Lower lobe of right lung (tissue), 2 donors: ENCODE measurements around the gene CYBA. TPM values are rescaled to one million over a fixed set of nuclear protein-coding genes. Genes with fewer than 3 reads are reported as not detected.

Experiments used
- ATAC-seq, 2 donors: fragments of 200-7000 bp; cut with Tn5 transposase; one replicate each; pipeline ENCODE4 v1.9.1; 2020 to 2022; ENCODE audit warnings: mild to moderate bottlenecking in 2 of 2, moderate library complexity in 2 of 2
- DNase-seq: peaks from one replicate; pipeline ENCODE4 v3.0.0-alpha.2; 2020
- H3K27ac ChIP-seq: fragments of 200-600 bp; one replicate; pipeline ENCODE4 v1.8.0; 2022
- H3K27me3 ChIP-seq: fragments of 200-600 bp; one replicate; pipeline ENCODE4 v1.8.0; 2022; ENCODE audit warnings: low read depth
- H3K36me3 ChIP-seq: fragments of 200-600 bp; one replicate; pipeline ENCODE4 v1.8.0; 2022; ENCODE audit warnings: mild to moderate bottlenecking
- H3K4me1 ChIP-seq: fragments of 200-600 bp; one replicate; pipeline ENCODE4 v1.8.0; 2022
- H3K4me3 ChIP-seq: fragments of 200-600 bp; one replicate; pipeline ENCODE4 v1.8.0; 2022; ENCODE audit warnings: mild to moderate bottlenecking
- H3K9me3 ChIP-seq: fragments of 200-600 bp; one replicate; pipeline ENCODE4 v1.8.0; 2022
- intact Hi-C: fragments of 100-400 bp; cut with DNase I; formaldehyde crosslinking; loops from one replicate; pipeline ENCODE4 v1.11.0; 2022
- total RNA-seq: library from RNA; stranded (reverse); fragmentation: NEBNext Ultra II Directional; extraction: Animal tissue kit (Norgen Biotek cat#: 25700); gene quantifications from one replicate; pipeline ENCODE4 v1.2.1, GENCODE V29; 2021
- TF ChIP-seq, protein P1 (sequence below): fragments of 200-600 bp; IDR thresholded peaks from one replicate; pipeline ENCODE4 v1.8.0; 2022; ENCODE audit warnings: antibody characterized with exemption, mild to moderate bottlenecking
- donor health status: DM: no; HTN: yes; CAD: no; lungs with severe emphysema.

The CYBA gene
- total RNA-seq, 1 donor from 2014 or later: 371 TPM

DNA sequence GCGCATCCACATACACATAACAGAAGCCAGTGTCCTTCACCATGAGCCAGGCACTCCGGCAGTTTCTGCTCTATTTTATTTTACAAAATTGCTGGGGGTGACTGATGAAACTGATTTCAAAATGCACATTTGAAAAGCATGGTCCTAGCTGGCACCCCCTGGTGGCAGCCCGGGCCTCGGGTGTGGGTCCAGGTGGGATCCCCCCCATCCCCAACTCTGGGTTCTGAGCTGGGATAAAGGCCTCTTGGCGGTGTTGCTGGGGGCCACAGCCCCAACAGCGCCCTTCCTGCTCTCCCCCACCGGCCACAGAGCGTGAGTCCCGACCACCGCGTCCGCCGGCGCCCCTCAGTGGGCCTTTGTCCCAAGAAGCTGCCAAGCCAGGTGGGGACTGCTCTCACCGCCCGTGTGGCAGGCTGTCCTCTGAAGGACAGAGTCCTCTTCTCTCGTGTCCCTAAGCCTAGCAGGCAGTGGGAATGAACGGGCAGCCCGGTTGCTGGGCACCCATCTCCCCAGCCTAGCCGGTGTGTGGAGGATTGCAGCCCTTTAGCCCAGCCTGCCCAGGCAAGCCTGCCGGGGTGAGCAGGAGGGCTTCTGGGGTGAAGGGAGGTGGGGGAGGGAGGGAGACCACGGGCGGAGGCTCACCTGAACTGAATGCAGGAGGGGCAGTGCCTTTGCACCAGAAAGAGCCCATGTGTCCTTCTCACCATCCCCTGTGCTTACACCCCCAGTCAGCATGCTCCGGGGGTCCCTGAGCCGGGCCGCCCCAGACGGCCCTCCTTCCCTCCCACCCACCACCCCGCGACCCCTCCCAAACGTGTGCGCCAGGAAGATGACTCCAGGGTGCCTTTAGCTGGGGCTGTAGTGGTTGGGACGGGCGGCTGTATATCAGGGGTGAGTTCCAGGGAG lies 34.6 kb upstream of the CYBA start:
- ATAC-seq (peak; percentile 1 to 6), DNase-seq (peak; percentile 61)
- Histone ChIP-seq H3K27ac (peak overlapping the region; percentile 78), H3K36me3 (peaks cover 4% of the 10 kb centered on the region), H3K9me3 (no peaks in the 10 kb centered on the region), H3K4me1 (peaks cover 55% of the 10 kb centered on the region), H3K27me3 (peaks cover 53% of the 10 kb centered on the region), H3K4me3 (peak overlapping the region; percentile 78)
- TF ChIP-seq, protein P1, sequence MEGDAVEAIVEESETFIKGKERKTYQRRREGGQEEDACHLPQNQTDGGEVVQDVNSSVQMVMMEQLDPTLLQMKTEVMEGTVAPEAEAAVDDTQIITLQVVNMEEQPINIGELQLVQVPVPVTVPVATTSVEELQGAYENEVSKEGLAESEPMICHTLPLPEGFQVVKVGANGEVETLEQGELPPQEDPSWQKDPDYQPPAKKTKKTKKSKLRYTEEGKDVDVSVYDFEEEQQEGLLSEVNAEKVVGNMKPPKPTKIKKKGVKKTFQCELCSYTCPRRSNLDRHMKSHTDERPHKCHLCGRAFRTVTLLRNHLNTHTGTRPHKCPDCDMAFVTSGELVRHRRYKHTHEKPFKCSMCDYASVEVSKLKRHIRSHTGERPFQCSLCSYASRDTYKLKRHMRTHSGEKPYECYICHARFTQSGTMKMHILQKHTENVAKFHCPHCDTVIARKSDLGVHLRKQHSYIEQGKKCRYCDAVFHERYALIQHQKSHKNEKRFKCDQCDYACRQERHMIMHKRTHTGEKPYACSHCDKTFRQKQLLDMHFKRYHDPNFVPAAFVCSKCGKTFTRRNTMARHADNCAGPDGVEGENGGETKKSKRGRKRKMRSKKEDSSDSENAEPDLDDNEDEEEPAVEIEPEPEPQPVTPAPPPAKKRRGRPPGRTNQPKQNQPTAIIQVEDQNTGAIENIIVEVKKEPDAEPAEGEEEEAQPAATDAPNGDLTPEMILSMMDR: peak; percentile 54
- intact Hi-C loops: no loop called here

DNA sequence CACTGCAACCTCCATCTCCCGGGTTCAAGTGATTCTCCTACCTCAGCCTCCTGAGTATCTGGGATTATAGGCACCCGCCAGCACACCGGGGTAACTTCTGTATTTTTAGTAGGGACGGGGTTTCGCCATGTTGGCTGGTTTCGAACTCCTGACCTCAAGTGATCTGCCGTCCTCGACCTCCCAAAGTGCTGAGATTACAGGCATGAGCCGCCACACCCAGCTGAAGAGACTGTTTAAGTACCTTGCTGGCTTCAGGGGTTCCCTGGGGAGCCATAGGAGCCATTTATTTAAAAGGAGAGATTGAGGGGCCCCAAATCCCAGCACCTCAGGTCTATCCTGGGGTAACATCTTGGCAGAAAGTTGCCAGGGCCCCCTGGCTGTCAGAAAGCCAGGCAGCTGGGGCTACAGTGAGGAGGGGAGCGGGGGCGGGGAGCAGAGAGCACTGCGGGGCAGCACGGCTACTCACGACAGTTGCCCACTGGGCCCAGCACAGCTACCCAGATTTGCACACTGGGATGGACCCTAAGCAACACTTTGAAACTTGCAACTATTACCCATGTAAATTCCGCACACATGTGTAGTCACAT lies 33.8 kb upstream of the CYBA start:
- intact Hi-C loops: no loop called here
- peaks cover 55% of the 10 kb centered on the region for H3K4me1 ChIP-seq
- peaks cover 6% of the 10 kb centered on the region for H3K36me3 ChIP-seq
- ATAC-seq: no peak
- H3K27me3 ChIP-seq: peaks cover 56% of the 10 kb centered on the region
- peak overlapping the region; percentile 78 for H3K4me3 ChIP-seq
- DNase-seq: peak; percentile 39
- TF ChIP-seq, protein P1: no peak
- H3K9me3 ChIP-seq: no peaks in the 10 kb centered on the region
- H3K27ac ChIP-seq: no peak overlapping the region

DNA sequence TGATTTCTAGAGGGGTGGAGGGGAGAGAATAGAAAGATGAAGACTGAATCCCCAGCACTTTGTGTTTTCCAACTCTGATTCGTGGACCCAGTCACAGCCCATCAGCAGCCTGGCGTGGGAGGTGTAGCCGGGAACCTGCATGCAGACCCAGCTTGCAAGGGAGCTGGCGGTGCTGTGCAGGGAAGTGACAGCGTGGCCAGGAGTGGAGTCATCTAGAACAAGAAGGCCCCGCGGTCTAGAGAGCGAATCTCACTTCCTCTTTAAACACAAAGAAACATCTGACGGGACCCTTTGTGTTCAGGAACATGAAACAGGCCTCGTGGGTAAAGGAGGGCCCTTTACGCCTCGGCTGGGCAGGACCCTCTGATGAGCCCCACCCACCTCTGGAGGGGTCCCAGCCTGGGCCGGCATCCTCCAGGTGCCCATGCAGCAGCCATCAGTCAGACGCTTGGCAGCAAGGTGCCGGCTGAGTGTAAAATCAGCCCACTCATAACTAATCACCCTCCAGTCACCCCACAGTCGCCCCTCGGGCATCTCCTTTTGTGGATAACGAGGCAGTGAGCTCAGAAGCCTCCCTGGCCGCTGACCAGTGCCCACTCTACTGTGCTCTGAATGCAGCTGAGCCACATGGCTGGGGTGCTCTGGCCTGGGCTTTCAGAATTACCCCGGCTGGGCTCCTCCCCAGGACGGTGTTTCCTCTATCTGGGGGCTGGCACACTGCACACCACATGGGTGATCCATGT lies 31.0 kb upstream of the CYBA start:
- Histone ChIP-seq H3K4me1 (peaks cover 44% of the 10 kb centered on the region), H3K27me3 (peaks cover 49% of the 10 kb centered on the region), H3K36me3 (peaks cover 13% of the 10 kb centered on the region), H3K9me3 (no peaks in the 10 kb centered on the region), H3K27ac (peak overlapping the region; percentile 79), H3K4me3 (peak overlapping the region; percentile 22)
- DNase-seq (peak; percentile 88), ATAC-seq (peak; percentile 11 to 46)
- TF ChIP-seq, protein P1: no peak
- intact Hi-C loops: no loop called here

DNA sequence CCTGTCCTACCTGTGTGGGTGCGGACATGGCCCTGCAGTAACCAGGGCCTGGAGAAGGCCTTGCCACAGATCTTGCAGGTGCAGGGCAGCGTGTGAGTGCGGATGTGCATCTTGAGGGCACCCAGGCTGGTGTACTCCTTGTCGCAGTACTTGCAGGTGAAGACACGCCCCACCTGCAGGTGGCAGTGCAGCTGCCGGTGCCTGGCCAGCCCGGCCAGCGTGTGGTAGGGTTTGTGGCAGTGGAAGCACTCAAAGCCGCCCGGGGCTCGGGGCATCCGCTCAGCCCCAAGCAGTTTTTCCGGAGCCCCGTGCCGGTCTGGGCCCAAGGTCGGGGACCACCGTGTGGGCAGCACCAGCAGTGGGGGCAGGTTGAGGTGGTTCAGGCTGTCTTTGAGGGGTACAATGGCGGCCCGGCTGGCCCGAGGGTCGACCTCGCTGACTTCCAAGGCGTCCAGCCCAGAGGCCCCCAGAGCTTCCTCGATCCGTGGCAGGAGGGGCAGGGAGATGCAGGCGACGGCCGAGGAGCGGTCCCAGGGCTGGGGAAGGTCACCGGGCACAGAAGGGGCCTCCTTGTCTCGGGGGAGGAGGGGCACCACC lies 30.3 kb upstream of the CYBA start:
- no peaks in the 10 kb centered on the region for H3K9me3 ChIP-seq
- intact Hi-C loops: no loop called here
- peaks cover 37% of the 10 kb centered on the region for H3K4me1 ChIP-seq
- peaks cover 13% of the 10 kb centered on the region for H3K36me3 ChIP-seq
- peaks cover 46% of the 10 kb centered on the region for H3K27me3 ChIP-seq
- no peak overlapping the region for H3K4me3 ChIP-seq
- DNase-seq: peak; percentile 61
- peak; percentile 34 to 41 for ATAC-seq
- TF ChIP-seq, protein P1: peak; percentile 35
- H3K27ac ChIP-seq: peak overlapping the region; percentile 59

DNA sequence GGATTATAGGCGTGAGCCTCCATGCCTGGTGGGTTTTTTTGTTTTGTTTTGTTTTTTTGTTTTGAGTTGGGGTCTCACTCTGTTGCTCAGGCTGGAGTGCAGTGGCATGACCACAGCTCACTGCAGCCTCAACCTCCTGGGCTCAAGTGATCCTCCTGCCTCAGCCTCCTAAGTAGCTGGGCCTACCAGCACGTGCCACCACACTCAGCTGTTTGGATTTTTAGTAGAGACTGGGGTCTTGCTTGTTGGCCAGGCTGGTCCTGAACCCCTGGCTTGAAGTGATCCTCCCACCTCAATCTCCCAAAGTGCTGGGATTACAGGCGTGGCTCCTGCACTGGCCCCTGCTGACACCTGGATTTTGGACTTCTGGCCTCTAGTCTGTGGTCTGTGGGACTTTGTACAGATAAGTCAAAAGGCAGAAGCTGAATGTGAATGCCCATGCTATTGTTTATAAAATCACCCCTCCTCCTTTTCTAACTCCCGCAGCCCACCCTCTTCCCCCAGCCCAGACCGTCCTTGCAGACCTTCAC lies 29.8 kb upstream of the CYBA start:
- ATAC-seq (no peak), DNase-seq (no peak)
- intact Hi-C loops: no loop called here
- Histone ChIP-seq H3K4me3 (no peak overlapping the region), H3K4me1 (peaks cover 31% of the 10 kb centered on the region), H3K27ac (no peak overlapping the region), H3K27me3 (peaks cover 41% of the 10 kb centered on the region), H3K36me3 (peaks cover 17% of the 10 kb centered on the region), H3K9me3 (no peaks in the 10 kb centered on the region)
- TF ChIP-seq, protein P1: no peak
